NCI-H748 (cell line): ENCODE results near the gene DOCK4.

Experiments used
- DNase-seq: peaks from one replicate; lab custom pipeline; 2025; ENCODE audit not compliant: unreplicated experiment; lab: John Stamatoyannopoulos, UW

DOCK4 gene

GRCh38 chr7:112084520-112084971 lies 121.7 kb downstream of the DOCK4 start:
- no peak for DNase-seq

DNA sequence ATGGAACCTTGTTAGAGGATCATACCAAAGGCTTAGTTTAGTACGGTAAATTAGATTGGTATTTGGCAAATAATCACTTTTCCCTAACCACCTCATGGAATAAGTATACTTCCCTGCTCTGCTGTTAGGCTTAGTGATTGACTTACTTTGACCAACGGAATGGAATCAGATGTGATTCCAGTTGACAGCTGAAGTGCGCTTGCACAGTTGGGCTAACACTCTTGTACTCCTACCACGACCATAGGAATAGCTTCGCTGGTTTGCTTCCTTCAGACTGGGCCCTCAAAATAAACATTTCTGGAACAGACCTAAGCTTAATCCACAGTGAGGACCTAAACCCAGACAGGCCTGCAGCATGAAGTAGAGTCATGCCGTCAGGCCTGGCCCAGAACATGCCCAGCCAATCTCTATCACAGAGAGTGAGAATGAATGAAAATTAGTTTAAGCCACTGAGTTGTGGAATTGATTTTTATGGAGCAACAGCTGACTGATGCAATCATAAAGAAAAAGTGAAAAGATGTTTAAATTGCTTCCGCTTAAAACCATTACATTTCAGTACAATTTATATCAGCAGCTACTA lies 122.3 kb downstream of the DOCK4 start:
- DNase-seq = no peak

DNA sequence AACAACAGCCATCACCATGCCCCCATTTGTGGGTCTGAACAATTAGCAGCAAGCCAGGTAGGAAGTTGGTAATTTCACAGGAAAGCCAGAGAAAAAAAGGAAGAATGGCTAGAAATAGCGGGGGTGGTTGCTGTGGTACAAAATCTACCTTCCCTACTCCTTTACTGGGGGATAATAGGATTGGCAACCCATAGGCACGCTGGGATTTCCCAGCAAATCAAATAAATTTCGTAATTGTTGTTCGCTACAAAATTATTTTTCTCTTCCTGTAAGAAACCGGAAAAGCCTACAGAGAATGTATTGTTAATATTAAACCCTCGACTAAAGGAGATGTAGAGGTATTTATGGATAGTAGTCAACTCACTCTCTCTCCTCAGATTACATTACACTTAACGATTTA lies 123.9 kb downstream of the DOCK4 start:
- no peak for DNase-seq

GRCh38 chr7:112081778-112082177 lies 124.4 kb downstream of the DOCK4 start:
- no peak for DNase-seq

DNA sequence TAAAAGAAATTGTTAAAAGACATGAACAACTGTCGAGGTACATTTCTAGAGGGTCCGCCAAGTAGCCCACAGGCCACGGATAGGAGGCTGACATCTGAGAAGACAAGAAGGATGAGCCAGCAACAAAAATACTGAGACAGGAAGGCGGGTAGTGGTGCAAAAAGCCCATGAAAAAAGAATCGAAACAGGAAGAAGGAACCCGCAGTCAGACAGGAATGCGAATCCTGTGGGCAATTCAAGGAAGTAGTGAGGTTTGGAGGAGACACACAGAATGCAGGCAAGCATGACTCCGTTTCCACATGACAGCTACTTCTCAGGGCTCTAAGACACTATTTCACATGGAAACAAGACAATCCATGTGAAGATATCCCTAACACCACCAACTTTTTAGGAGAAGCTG lies 125.2 kb downstream of the DOCK4 start:
- DNase-seq = no peak

- peak; percentile 14 for DNase-seq
Measured at GRCh38 chr7:112080441-112080840, 125.8 kb downstream of the DOCK4 start.

DNA sequence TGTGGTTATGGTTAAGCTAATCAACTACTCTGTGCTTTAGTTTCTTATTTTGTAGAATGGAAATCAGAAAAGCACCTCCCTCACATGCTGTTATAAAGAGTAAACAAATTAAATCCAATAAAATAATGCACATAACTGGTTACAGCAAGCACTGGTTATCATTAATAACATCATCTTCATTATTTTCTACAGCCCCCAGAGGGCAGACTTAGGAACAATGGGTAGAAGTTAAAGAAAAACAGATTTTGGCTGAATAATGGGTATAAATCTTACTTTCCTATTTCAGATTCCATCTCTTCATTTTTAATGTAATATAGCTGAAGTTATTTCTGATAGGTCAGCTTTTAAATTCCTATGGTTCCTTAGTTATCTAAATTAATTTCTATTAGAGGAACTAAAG lies 126.5 kb downstream of the DOCK4 start:
- DNase-seq = no peak

- no peak for DNase-seq
Measured at GRCh38 chr7:112079122-112079521, 127.1 kb downstream of the DOCK4 start.

GRCh38 chr7:112076324-112076723 lies 129.9 kb downstream of the DOCK4 start:
- DNase-seq = no peak

GRCh38 chr7:112074464-112074863 lies 131.7 kb downstream of the DOCK4 start:
- DNase-seq = no peak

DNA sequence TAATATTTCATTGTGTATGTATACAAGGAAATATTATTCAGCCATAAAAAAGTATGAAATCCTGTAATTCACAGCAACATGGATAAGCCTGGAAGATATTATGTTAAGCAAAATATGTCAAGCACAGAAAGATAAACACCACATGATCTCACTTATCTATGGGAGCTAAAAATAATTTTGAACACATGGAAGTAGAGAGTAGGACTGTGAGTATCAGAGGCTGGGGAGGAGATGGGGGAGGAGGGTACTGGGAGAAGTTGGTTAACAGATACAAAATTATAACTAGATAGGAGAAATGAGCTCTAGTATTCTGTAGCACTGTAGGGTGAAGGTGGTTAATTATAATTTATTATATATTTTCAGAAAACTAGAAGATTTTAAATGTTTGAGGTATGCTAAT lies 132.7 kb downstream of the DOCK4 start:
- DNase-seq = no peak

GRCh38 chr7:112072541-112073245 lies 133.5 kb downstream of the DOCK4 start:
- DNase-seq = no peak

DNA sequence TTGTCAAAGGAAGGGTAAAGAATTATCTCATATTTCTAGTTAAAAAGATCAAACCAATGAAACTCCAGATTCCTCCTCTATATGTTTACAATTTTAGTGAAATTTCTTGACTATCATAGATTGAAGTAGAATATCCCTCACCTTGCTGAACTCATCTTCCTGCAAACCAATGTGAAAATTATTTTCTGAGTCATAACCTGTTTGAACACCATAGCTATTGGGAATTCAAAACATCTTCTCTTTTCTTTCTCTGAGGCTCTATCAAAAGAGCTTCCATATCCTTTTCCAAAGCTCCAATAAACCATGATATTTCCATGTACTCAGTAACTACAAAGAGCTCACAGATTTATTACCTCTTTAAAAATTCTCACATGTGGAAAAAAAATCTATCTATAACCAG lies 134.3 kb downstream of the DOCK4 start:
- no peak for DNase-seq

DNA sequence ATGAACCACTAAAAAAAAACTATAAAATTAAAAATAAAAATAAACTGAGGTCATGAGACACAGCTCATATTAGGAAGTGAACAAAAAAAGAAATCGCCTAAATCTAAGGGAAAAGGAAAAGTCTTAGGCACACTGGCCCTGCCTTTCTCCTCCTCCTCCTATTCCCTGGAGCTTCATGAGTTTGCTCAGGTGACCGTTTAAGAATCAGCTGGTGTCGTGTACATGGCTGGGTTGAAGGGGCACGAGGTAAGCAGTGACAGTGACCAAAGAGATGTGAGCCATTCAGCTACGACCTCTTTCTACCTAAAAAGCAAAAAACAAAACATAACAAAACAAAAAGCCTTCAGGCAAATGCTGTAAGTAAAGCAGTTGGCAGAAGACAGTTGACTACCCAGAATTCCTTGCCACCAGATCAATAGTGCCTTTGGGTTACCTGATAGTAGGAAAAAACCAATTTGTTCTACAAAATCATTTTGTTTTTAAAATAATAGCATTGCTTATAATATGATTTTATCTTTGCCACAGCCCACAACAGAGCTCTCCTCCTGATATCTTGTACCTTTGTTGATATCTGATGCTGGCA lies 135.4 kb downstream of the DOCK4 start:
- DNase-seq = no peak

DNA sequence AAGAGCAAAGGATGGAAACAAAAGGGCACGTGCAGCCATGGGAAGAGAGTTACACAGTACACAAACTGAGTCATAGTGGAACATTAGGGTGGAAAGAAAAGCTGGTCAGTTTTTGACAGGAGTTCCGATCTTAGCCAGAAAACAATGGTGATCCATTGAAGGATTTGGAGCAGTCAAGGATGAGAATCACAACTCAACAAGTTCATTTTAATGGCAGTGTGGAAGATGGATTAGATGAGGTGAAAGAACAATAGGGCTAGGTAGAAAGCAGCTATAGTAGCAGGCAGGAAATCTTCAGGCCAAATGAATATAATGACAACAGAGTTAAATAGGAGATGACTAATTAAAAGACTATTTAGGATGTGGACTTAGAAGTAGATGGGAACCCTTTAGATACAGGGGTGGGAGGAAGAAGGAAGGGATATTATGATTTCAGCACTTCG lies 136.3 kb downstream of the DOCK4 start:
- DNase-seq = no peak

GRCh38 chr7:112068967-112069366 lies 137.2 kb downstream of the DOCK4 start:
- DNase-seq = no peak

DNA sequence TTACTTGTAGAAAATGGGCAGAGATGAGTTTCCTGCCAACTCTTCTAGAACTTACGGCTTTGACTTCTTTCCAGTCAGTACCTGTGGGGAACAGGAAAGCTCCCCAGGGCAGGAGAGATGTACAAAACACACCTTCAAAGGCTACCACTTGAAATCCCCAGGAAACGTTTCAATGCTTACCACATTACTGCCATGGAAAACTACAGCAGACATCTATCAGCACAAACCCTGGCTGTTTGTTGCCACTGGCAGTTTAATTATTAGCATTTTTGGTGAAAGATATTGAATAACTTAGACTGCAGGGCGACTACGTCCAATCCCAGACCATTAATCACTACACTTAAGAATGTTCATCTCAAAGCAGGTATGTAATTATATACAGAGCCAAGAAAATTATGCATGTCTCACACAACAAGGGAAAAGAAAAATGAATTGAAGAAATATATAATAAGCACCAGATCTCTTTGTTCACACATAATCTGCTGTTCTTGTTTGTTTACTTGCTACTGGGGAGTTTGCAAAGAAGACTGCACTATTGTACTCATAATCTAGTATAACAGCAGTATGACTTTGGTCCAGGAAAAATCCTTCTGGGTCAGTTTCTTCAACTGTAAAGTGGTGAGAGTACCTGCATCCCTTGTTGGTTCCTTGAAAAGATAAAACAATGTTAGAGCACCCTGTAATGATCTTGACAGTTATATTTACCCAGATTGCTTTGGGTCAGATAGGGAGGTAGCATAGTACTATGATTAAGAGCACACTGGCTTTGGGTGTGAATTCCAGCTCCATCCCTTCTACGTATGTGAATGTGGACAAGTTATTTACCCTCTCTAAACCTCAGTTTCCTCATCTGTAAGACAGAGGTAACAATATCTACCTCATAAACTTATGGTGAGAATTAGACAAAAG lies 138.3 kb downstream of the DOCK4 start:
- DNase-seq = no peak

- DNase-seq = no peak
Measured at GRCh38 chr7:112067200-112067599, 139.0 kb downstream of the DOCK4 start.

- no peak for DNase-seq
Measured at GRCh38 chr7:112065758-112066157, 140.4 kb downstream of the DOCK4 start.

- no peak for DNase-seq
Measured at GRCh38 chr7:112064627-112065385, 141.4 kb downstream of the DOCK4 start.

DNA sequence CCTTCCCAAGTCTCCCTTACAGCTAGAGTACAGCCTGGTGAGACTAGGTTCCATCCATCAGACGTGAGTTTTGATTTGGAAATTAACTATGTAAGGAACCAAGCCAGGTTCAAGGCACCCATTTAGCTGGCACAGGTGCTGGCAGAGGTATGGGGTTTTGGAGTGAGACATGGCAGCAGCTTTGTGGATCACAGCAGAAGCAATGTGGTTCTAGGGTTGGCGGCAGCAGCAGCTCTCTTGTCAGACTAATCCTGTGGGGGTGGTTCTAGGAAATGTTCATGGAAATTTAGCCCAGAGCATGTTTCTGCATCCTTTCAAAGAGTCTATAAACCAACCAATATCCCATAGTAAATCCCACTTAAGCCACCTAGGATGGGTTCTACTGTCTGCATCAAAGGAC lies 142.2 kb downstream of the DOCK4 start:
- DNase-seq = no peak
